ENCODE measurements around the gene CNOT4. TPM values are rescaled to one million over a fixed set of nuclear protein-coding genes. Genes with fewer than 3 reads are reported as not detected.

Gene CNOT4
- total and polyA plus RNA-seq, 3 donors from 2014 or later = 38.2 to 56.7 (median 53.2) TPM

- H3K27me3 ChIP-seq = no peaks in the 10 kb centered on the region
- DNase-seq = no peak
- H3K36me3 ChIP-seq (ENCODE audit: low read depth, missing control alignments) = no peaks in the 10 kb centered on the region
- intact Hi-C loops (cut with DNase I; ENCODE audit: low total_unique reads) = no loop called here
- no peaks in the 10 kb centered on the region for H3K9me3 ChIP-seq
- no peak overlapping the region for H3K27ac ChIP-seq
- TF ChIP-seq CTCF (IDR thresholded peaks at IDR 0.05) (no peak), POLR2A (IDR thresholded peaks at IDR 0.05) (no peak)
- no peaks in the 10 kb centered on the region for H3K4me1 ChIP-seq
- H3K4me3 ChIP-seq = no peak overlapping the region
- 95 to 96% methylated on average over 3 of the region's 3 CpGs for WGBS, 2 donors
Observed at GRCh38 chr7:135414208-135414607, 95.7 kb downstream of the CNOT4 start.

- no peak overlapping the region for H3K4me3 ChIP-seq
- DNase-seq = no peak
- no peaks in the 10 kb centered on the region for H3K27me3 ChIP-seq
- TF ChIP-seq POLR2A (IDR thresholded peaks at IDR 0.05) (no peak), CTCF (IDR thresholded peaks at IDR 0.05) (no peak)
- no peaks in the 10 kb centered on the region for H3K9me3 ChIP-seq
- no peak overlapping the region for H3K27ac ChIP-seq
- H3K4me1 ChIP-seq = no peaks in the 10 kb centered on the region
- no peaks in the 10 kb centered on the region for H3K36me3 ChIP-seq (ENCODE audit: low read depth, missing control alignments)
- intact Hi-C loops (cut with DNase I; ENCODE audit: low total_unique reads) = no loop called here
Observed at GRCh38 chr7:135411098-135411497, 98.8 kb downstream of the CNOT4 start.

GRCh38 chr7:135410543-135410942, 99.4 kb downstream of the CNOT4 start:
- Histone ChIP-seq H3K36me3 (ENCODE audit: low read depth, missing control alignments) (no peaks in the 10 kb centered on the region), H3K4me3 (no peak overlapping the region), H3K9me3 (no peaks in the 10 kb centered on the region), H3K4me1 (no peaks in the 10 kb centered on the region), H3K27me3 (no peaks in the 10 kb centered on the region), H3K27ac (no peak overlapping the region)
- no peak for DNase-seq
- no peak for TF ChIP-seq CTCF (IDR thresholded peaks at IDR 0.05)
- TF ChIP-seq POLR2A (IDR thresholded peaks at IDR 0.05) = no peak
- 93 to 94% methylated on average over 3 of the region's 3 CpGs for WGBS, 2 donors
- intact Hi-C loops (cut with DNase I; ENCODE audit: low total_unique reads) = no loop called here

- DNase-seq = no peak
- H3K9me3 ChIP-seq = no peaks in the 10 kb centered on the region
- WGBS, 2 donors = 94% methylated on average over 2 of the region's 2 CpGs
- H3K4me3 ChIP-seq = no peak overlapping the region
- H3K36me3 ChIP-seq (ENCODE audit: low read depth, missing control alignments) = no peaks in the 10 kb centered on the region
- H3K4me1 ChIP-seq = no peaks in the 10 kb centered on the region
- TF ChIP-seq CTCF (IDR thresholded peaks at IDR 0.05) (no peak), POLR2A (IDR thresholded peaks at IDR 0.05) (no peak)
- intact Hi-C loops (cut with DNase I; ENCODE audit: low total_unique reads) = no loop called here
- H3K27ac ChIP-seq = no peak overlapping the region
- no peaks in the 10 kb centered on the region for H3K27me3 ChIP-seq
Observed at GRCh38 chr7:135409845-135410542, 99.9 kb downstream of the CNOT4 start.

- no peak for DNase-seq
- TF ChIP-seq CTCF (IDR thresholded peaks at IDR 0.05) (no peak), POLR2A (IDR thresholded peaks at IDR 0.05) (no peak)
- intact Hi-C loops (cut with DNase I; ENCODE audit: low total_unique reads) = no loop called here
- H3K4me3 ChIP-seq = no peak overlapping the region
- H3K27ac ChIP-seq = no peak overlapping the region
- H3K9me3 ChIP-seq = no peaks in the 10 kb centered on the region
- H3K4me1 ChIP-seq = no peaks in the 10 kb centered on the region
- no peaks in the 10 kb centered on the region for H3K36me3 ChIP-seq (ENCODE audit: low read depth, missing control alignments)
- H3K27me3 ChIP-seq = no peaks in the 10 kb centered on the region
Observed at GRCh38 chr7:135407884-135408283, 102.0 kb downstream of the CNOT4 start.
